Measurements from ENCODE around the gene SDC1. TPM values are rescaled to one million over a fixed set of nuclear protein-coding genes. Genes with fewer than 3 reads are reported as not detected.
"Not testable (repeated sequence)": the region's sequence is repeated elsewhere in the genome, so short reads cannot be mapped to it uniquely, and the experiment has no call there.

Gene SDC1
- total RNA-seq, 1 donor from 2014 or later, result 184 TPM

DNA sequence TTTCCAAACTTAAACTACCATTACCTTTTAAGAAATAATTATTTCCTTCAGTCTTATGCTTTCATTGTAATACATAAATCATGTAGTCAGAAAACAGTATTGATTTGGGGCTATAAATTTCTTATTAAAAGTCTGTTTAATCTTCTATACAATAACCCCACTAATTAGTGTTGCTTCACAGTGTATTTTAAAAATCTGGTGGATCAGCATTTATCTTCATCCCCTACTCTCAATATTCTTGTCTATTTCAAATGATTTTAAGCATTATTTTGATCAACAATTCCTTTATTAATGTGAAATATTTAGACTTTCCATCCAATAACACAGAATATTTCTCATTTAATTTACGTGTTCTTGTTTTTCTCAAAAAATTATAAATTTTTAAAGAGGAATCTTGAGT lies 32.5 kb upstream of the SDC1 start:
- Histone ChIP-seq H3K4me1 (no peaks in the 10 kb centered on the region), H3K9me3 (no peaks in the 10 kb centered on the region), H3K4me3 (no peak overlapping the region), H3K27ac (no peak overlapping the region), H3K36me3 (peaks cover 0 to 64% of the 10 kb centered on the region in 2 donors), H3K27me3 (no peaks in the 10 kb centered on the region)
- intact Hi-C loops (cut with DNase I), result no loop called here
- TF ChIP-seq POLR2A (IDR thresholded peaks at IDR 0.05) (no peak), POLR2AphosphoS5 (IDR thresholded peaks at IDR 0.05; ENCODE audit: insufficient read depth in 1 of 2, low read depth in 1 of 2) (no peak)
- TF ChIP-seq, protein P1, sequence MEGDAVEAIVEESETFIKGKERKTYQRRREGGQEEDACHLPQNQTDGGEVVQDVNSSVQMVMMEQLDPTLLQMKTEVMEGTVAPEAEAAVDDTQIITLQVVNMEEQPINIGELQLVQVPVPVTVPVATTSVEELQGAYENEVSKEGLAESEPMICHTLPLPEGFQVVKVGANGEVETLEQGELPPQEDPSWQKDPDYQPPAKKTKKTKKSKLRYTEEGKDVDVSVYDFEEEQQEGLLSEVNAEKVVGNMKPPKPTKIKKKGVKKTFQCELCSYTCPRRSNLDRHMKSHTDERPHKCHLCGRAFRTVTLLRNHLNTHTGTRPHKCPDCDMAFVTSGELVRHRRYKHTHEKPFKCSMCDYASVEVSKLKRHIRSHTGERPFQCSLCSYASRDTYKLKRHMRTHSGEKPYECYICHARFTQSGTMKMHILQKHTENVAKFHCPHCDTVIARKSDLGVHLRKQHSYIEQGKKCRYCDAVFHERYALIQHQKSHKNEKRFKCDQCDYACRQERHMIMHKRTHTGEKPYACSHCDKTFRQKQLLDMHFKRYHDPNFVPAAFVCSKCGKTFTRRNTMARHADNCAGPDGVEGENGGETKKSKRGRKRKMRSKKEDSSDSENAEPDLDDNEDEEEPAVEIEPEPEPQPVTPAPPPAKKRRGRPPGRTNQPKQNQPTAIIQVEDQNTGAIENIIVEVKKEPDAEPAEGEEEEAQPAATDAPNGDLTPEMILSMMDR (IDR thresholded peaks at IDR 0.05), result no peak
- DNase-seq (ENCODE audit: extremely low spot score in 2 of 2), result no peak

DNA sequence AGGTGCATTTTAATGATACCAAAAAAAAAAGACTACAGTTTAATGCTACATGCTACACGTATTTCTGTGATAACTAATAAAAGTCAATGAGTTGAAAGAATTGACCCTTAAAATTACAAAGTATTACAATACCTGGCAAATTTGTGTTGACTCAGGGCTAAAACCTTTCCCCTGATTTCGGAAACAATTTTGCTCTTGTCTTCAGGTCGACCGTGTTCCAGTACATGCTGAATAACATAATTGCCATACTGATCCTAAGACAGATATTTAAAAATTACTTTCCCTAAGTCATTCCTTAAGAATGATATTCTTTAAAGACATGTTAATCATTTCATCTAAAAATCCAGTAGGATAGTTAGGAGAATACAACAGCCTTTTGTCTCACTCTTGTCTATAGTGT lies 29.8 kb upstream of the SDC1 start:
- TF ChIP-seq POLR2A (IDR thresholded peaks at IDR 0.05), result no peak
- no peak for TF ChIP-seq POLR2AphosphoS5 (IDR thresholded peaks at IDR 0.05; ENCODE audit: insufficient read depth in 1 of 2, low read depth in 1 of 2)
- TF ChIP-seq, protein P1 (IDR thresholded peaks at IDR 0.05), result no peak
- intact Hi-C loops (cut with DNase I), result no loop called here
- peaks cover 0 to 74% of the 10 kb centered on the region in 2 donors for H3K36me3 ChIP-seq
- H3K4me3 ChIP-seq, result no peak overlapping the region
- no peak overlapping the region for H3K27ac ChIP-seq
- H3K27me3 ChIP-seq, result no peaks in the 10 kb centered on the region
- H3K9me3 ChIP-seq, result no peaks in the 10 kb centered on the region
- H3K4me1 ChIP-seq, result no peaks in the 10 kb centered on the region
- DNase-seq (ENCODE audit: extremely low spot score in 2 of 2), result no peak

GRCh38 chr2:20250436-20250835 lies 25.5 kb upstream of the SDC1 start:
- Histone ChIP-seq H3K27me3 (no peaks in the 10 kb centered on the region), H3K36me3 (peaks cover 0 to 72% of the 10 kb centered on the region in 2 donors), H3K27ac (no peak overlapping the region), H3K4me3 (no peak overlapping the region), H3K4me1 (no peaks in the 10 kb centered on the region), H3K9me3 (no peaks in the 10 kb centered on the region)
- intact Hi-C loops (cut with DNase I), result no loop called here
- TF ChIP-seq POLR2AphosphoS5 (IDR thresholded peaks at IDR 0.05; ENCODE audit: insufficient read depth in 1 of 2, low read depth in 1 of 2) (no peak), POLR2A (IDR thresholded peaks at IDR 0.05) (no peak)
- no peak for DNase-seq (ENCODE audit: extremely low spot score in 2 of 2)

DNA sequence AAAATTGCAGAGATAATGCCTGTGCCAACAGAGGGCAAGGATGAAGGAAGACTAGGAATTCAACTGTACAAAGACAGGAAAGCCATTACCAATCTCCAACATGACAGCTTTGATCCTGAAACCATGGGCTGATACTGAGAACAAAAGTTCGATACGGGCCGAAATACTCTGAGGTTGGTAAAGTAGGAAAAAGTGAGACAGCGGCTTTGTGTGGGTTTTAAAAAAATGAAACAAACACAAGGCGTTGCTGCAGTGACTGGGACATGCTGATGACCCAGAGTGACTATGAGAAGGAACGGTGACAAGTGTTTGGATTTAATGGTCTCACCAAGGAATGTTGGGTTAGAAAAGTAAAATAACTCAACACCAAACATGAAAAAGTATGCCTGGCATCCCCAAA lies 24.2 kb upstream of the SDC1 start:
- Histone ChIP-seq H3K27ac (no peak overlapping the region), H3K27me3 (no peaks in the 10 kb centered on the region), H3K4me3 (no peak overlapping the region), H3K9me3 (no peaks in the 10 kb centered on the region), H3K4me1 (no peaks in the 10 kb centered on the region), H3K36me3 (peaks cover 0 to 59% of the 10 kb centered on the region in 2 donors)
- intact Hi-C loops (cut with DNase I), result no loop called here
- TF ChIP-seq POLR2AphosphoS5 (IDR thresholded peaks at IDR 0.05; ENCODE audit: insufficient read depth in 1 of 2, low read depth in 1 of 2) (no peak), POLR2A (IDR thresholded peaks at IDR 0.05) (no peak)
- TF ChIP-seq, protein P1 (IDR thresholded peaks at IDR 0.05), result no peak
- no peak for DNase-seq (ENCODE audit: extremely low spot score in 2 of 2)

DNA sequence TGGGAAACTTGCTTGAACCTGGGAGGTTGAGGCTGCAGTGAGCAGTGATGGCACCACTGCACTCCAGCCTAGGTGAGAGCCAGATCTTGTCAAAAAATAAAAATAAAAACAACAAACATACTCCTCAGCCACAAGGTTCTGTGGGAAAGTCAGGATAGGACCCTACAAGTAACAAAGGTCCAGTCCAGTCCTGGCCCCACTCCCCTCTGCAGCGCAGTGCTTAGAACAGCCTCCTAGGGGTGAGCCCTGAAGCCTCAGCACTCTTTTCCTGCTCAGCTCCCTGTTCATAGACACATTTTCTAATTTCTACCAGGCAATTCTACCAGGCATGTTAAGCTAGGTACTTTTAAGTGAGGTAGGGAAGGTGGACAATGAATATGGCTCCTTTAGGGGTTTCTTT lies 22.2 kb upstream of the SDC1 start:
- DNase-seq (ENCODE audit: extremely low spot score in 2 of 2), result no peak
- H3K36me3 ChIP-seq, result peaks cover 0 to 38% of the 10 kb centered on the region in 2 donors
- H3K27ac ChIP-seq, result no peak overlapping the region
- no peaks in the 10 kb centered on the region for H3K4me1 ChIP-seq
- intact Hi-C loops (cut with DNase I), result no loop called here
- no peak overlapping the region for H3K4me3 ChIP-seq
- TF ChIP-seq POLR2AphosphoS5 (IDR thresholded peaks at IDR 0.05; ENCODE audit: insufficient read depth in 1 of 2, low read depth in 1 of 2) (no peak), POLR2A (IDR thresholded peaks at IDR 0.05) (no peak)
- TF ChIP-seq, protein P1 (IDR thresholded peaks at IDR 0.05), result no peak
- no peaks in the 10 kb centered on the region for H3K9me3 ChIP-seq
- no peaks in the 10 kb centered on the region for H3K27me3 ChIP-seq

GRCh38 chr2:20243637-20244036 lies 18.7 kb upstream of the SDC1 start:
- H3K36me3 ChIP-seq, result peaks cover 0 to 11% of the 10 kb centered on the region in 2 donors
- intact Hi-C loops (cut with DNase I); H3K4me1 ChIP-seq; DNase-seq (ENCODE audit: extremely low spot score in 2 of 2); H3K27ac ChIP-seq; H3K4me3 ChIP-seq; H3K9me3 ChIP-seq; H3K27me3 ChIP-seq: not testable (repeated sequence)

Data from vagina (tissue), 2 donors.